Measurements from ENCODE around the gene LRTM2. TPM values are rescaled to one million over a fixed set of nuclear protein-coding genes. Genes with fewer than 3 reads are reported as not detected.

The LRTM2 gene
- total RNA-seq, 1 donor from 2014 or later = not detected

DNA sequence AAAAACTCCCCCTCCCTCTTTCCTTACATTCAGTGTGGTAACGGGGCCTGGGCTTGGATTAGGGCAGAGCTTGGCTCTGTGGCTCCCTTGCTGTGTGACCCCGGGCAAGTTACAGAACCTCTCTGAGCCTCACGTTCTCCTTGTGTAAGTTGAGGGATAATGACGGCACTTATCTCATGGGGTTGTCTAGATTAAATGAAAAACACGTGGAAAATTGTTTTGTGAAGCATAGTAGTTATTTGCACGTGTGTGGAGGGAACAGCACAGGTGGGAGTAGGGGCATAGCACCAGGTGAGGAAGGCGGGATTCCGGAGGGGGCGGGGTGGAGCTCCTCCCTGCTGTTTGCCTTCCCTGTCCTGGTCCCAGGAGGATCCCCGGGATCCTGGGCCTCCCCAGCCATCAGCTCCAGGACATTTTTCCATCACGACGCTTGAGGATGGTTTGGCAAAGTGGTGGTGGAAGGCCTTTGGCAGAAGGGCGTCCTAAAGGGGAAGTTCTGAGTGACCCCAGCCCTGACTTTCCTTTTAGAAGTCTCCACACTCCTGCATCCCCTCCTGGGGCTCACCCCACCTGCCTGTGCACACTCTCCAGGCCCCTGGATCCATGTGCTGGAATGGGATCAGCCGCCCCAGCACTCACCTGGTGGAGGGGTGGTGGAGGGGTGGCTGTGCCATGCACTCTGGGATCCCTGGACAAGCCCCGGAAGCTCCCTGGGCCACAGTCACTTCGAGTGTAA is 22.7 kb downstream of the LRTM2 start:
- no peak for DNase-seq (ENCODE audit: extremely low spot score in 2 of 2)
- Histone ChIP-seq H3K36me3 (no peaks in the 10 kb centered on the region), H3K9me3 (no peaks in the 10 kb centered on the region), H3K4me1 (no peaks in the 10 kb centered on the region), H3K27ac (no peak overlapping the region), H3K4me3 (no peak overlapping the region), H3K27me3 (no peaks in the 10 kb centered on the region)
- intact Hi-C loops (cut with DNase I) = no loop called here
- TF ChIP-seq, protein P1, sequence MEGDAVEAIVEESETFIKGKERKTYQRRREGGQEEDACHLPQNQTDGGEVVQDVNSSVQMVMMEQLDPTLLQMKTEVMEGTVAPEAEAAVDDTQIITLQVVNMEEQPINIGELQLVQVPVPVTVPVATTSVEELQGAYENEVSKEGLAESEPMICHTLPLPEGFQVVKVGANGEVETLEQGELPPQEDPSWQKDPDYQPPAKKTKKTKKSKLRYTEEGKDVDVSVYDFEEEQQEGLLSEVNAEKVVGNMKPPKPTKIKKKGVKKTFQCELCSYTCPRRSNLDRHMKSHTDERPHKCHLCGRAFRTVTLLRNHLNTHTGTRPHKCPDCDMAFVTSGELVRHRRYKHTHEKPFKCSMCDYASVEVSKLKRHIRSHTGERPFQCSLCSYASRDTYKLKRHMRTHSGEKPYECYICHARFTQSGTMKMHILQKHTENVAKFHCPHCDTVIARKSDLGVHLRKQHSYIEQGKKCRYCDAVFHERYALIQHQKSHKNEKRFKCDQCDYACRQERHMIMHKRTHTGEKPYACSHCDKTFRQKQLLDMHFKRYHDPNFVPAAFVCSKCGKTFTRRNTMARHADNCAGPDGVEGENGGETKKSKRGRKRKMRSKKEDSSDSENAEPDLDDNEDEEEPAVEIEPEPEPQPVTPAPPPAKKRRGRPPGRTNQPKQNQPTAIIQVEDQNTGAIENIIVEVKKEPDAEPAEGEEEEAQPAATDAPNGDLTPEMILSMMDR (IDR thresholded peaks at IDR 0.05) = no peak
- TF ChIP-seq POLR2AphosphoS5 (IDR thresholded peaks at IDR 0.05; ENCODE audit: insufficient read depth in 1 of 2, low read depth in 1 of 2) (no peak), POLR2A (IDR thresholded peaks at IDR 0.05) (no peak)

DNA sequence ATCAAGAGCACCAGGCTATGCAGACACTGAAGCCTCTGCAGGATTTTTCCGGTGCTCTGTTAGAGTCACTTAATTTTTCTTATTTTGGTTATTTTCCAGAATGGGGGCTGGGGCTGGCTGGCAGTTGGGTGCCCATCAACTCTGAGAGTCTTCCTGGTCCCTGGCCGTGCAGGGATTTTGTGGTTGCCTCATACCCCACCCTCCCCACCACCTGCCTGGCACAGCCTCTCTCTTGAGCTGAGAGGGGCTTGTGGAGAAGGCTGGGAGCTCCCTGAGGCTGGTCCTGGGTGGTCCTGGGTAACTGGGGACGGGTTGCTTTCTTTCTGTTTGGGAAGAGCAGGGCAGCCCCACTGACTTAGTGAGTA is 23.3 kb downstream of the LRTM2 start:
- Histone ChIP-seq H3K4me1 (no peaks in the 10 kb centered on the region), H3K9me3 (no peaks in the 10 kb centered on the region), H3K36me3 (no peaks in the 10 kb centered on the region), H3K4me3 (no peak overlapping the region), H3K27me3 (no peaks in the 10 kb centered on the region), H3K27ac (no peak overlapping the region)
- intact Hi-C loops (cut with DNase I) = no loop called here
- DNase-seq (ENCODE audit: extremely low spot score in 2 of 2) = no peak
- TF ChIP-seq POLR2A (IDR thresholded peaks at IDR 0.05) (no peak), POLR2AphosphoS5 (IDR thresholded peaks at IDR 0.05; ENCODE audit: insufficient read depth in 1 of 2, low read depth in 1 of 2) (no peak)
- TF ChIP-seq, protein P1 (IDR thresholded peaks at IDR 0.05) = no peak

DNA sequence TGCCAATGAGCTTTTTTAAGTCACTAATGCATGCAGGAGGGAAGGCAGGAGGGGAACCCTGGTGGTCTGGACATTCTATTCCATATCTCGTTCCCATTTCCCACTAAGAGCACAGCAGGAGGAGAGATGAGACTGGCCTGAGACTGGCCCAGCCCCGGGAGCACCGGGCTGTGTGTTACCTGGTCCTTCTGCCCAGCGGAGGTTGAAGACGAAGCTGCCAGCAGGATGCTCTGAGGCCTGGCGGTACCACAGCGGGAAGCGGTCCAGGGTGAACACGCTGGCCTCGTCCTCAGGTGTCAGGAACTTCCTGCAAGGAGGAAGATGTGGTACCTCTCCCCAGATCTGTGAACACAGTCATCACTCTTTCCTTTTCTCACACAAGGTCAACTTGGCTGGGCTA is 23.9 kb downstream of the LRTM2 start:
- DNase-seq (ENCODE audit: extremely low spot score in 2 of 2) = no peak
- no peaks in the 10 kb centered on the region for H3K27me3 ChIP-seq
- no peaks in the 10 kb centered on the region for H3K4me1 ChIP-seq
- no peak overlapping the region for H3K27ac ChIP-seq
- H3K4me3 ChIP-seq = no peak overlapping the region
- H3K9me3 ChIP-seq = no peaks in the 10 kb centered on the region
- intact Hi-C loops (cut with DNase I) = no loop called here
- no peaks in the 10 kb centered on the region for H3K36me3 ChIP-seq
- TF ChIP-seq, protein P1 (IDR thresholded peaks at IDR 0.05) = no peak
- TF ChIP-seq POLR2A (IDR thresholded peaks at IDR 0.05) (no peak), POLR2AphosphoS5 (IDR thresholded peaks at IDR 0.05; ENCODE audit: insufficient read depth in 1 of 2, low read depth in 1 of 2) (no peak)

DNA sequence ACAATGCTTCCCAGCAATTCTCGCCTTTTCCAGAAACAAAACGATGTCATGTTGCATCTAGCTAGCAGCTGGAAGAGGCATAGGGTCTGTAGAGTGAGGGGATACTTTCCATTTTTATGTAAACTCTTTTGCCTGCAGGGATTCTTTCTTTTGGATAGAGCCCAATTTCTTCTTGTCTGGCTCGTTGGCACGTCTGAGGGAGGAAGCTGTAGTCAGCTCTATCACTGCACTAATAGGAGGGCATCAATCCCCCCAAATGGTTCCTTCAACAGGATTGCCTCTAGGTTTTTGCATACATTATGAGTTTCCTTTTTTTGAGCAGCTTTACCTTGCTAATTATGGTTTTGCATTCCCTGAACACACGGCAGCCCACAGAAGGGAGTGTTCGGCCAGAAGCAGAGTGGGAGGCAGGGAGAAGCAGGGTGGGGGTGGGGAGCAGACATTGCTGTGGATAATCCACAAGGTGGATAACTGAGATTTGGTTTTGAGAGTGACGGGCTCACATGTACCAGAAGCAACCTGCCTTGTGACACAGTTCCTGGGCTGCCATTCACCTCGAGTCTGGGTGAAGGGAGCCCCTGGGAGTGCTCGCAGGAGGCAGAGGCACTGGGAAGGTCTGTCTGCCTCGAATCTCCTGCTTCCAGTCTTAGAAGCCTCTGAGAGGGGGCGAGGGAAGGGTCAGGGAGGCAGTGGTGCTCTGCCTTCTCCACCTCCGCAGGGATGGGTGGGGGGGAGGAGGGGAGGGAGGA is 24.5 kb downstream of the LRTM2 start:
- no peaks in the 10 kb centered on the region for H3K4me1 ChIP-seq
- H3K27me3 ChIP-seq = no peaks in the 10 kb centered on the region
- H3K9me3 ChIP-seq = no peaks in the 10 kb centered on the region
- no peak for DNase-seq (ENCODE audit: extremely low spot score in 2 of 2)
- intact Hi-C loops (cut with DNase I) = no loop called here
- no peaks in the 10 kb centered on the region for H3K36me3 ChIP-seq
- no peak overlapping the region for H3K4me3 ChIP-seq
- TF ChIP-seq, protein P1 (IDR thresholded peaks at IDR 0.05) = no peak
- no peak for TF ChIP-seq POLR2A (IDR thresholded peaks at IDR 0.05)
- no peak for TF ChIP-seq POLR2AphosphoS5 (IDR thresholded peaks at IDR 0.05; ENCODE audit: insufficient read depth in 1 of 2, low read depth in 1 of 2)
- H3K27ac ChIP-seq = no peak overlapping the region

DNA sequence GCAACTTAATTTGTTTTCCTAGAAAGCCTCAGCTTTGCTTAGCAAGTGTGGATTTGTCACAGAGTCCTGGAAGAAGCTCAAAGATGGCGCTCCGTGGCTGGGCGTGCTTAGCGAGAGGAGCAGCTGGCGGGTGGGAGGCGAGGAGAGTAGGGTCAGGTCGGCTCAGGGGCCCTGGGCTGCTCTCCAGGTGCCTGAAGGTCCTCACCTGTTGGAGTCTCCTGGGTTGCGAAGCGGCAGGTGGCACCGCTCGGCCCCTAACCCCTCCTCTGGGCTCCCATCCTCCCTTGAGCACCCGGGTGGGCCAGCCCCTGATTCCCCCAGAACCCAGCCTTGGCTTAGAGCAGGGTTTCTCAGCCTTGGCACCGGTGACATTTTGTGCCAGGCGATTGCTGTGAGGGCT is 25.1 kb downstream of the LRTM2 start:
- Histone ChIP-seq H3K27ac (no peak overlapping the region), H3K9me3 (no peaks in the 10 kb centered on the region), H3K36me3 (no peaks in the 10 kb centered on the region), H3K4me3 (no peak overlapping the region), H3K27me3 (no peaks in the 10 kb centered on the region), H3K4me1 (no peaks in the 10 kb centered on the region)
- intact Hi-C loops (cut with DNase I) = no loop called here
- no peak for TF ChIP-seq POLR2A (IDR thresholded peaks at IDR 0.05)
- TF ChIP-seq, protein P1 (IDR thresholded peaks at IDR 0.05) = no peak
- DNase-seq (ENCODE audit: extremely low spot score in 2 of 2) = no peak

Measured in vagina (tissue), 2 donors.